HepG2 (cell line): Measurements from ENCODE around the gene ZBTB22. TPM values are rescaled to one million over a fixed set of nuclear protein-coding genes. Genes with fewer than 3 reads are reported as not detected.

Experiments
- ATF7-NPFF ChIP-seq: sonication (generic); formaldehyde crosslinking; IDR thresholded peaks from 2 replicates; pipeline ENCODE4 v1.8.1; 2023; ENCODE audit warnings: mild to moderate bottlenecking, low read depth, missing genetic modification reagents, moderate library complexity
- CC2D1A ChIP-seq: sonication (generic); formaldehyde crosslinking; IDR thresholded peaks from 2 replicates; pipeline ENCODE4 v1.8.1; 2023; ENCODE audit warnings: mild to moderate bottlenecking, missing genetic modification reagents
- FOXP1 ChIP-seq, 2 experiments: fragments of 450-650 bp in 1 of 2; IDR thresholded peaks; 2 replicates each; pipeline ENCODE4 v1.6.1; 2017 to 2018; ENCODE audit warnings: antibody characterized with exemption in 1 of 2
- GZF1 ChIP-seq: sonication (generic); formaldehyde crosslinking; IDR thresholded peaks from 2 replicates; pipeline ENCODE4 v1.5.1; 2020; ENCODE audit warnings: mild to moderate bottlenecking, missing genetic modification reagents
- ISL2 ChIP-seq: sonication (generic); formaldehyde crosslinking; IDR thresholded peaks from 2 replicates; pipeline ENCODE4 v1.5.0; 2020; ENCODE audit warnings: missing genetic modification reagents
- JUN ChIP-seq: sonication (generic); formaldehyde crosslinking; IDR thresholded peaks from 2 replicates; pipeline ENCODE4 v1.4.0; 2020; ENCODE audit warnings: mild to moderate bottlenecking, missing genetic modification reagents
- KDM5B ChIP-seq: sonication (generic); formaldehyde crosslinking; IDR thresholded peaks from 2 replicates; pipeline ENCODE4 v1.4.0; 2020; ENCODE audit warnings: missing genetic modification reagents, mild to moderate bottlenecking, borderline replicate concordance
- KLF9 ChIP-seq: IDR thresholded peaks from 2 replicates; pipeline ENCODE4 v1.6.1; 2016; ENCODE audit warnings: low read depth
- NRL ChIP-seq: sonication (generic); formaldehyde crosslinking; IDR thresholded peaks from 2 replicates; pipeline ENCODE4 v1.5.0; 2020; ENCODE audit warnings: missing genetic modification reagents, mild to moderate bottlenecking, moderate library complexity, borderline replicate concordance
- SP1 ChIP-seq, 2 experiments: fragments of 450-650 bp in 1 of 2; sonication (generic) in 1 of 2; formaldehyde crosslinking in 1 of 2; IDR thresholded peaks; 2 replicates each; pipeline versions ENCODE4 v1.4.0 to v1.6.1; 2016 to 2020; ENCODE audit warnings: missing genetic modification reagents in 1 of 2
- STAT5B ChIP-seq: sonication (generic); formaldehyde crosslinking; IDR thresholded peaks from 2 replicates; pipeline ENCODE4 v1.4.0; 2020; ENCODE audit warnings: missing genetic modification reagents
- TMF1 ChIP-seq: sonication (generic); formaldehyde crosslinking; IDR thresholded peaks from 2 replicates; pipeline ENCODE4 v1.8.1; 2022; ENCODE audit warnings: low read depth, missing genetic modification reagents
- ZKSCAN8 ChIP-seq: IDR thresholded peaks from 2 replicates; pipeline ENCODE4 v1.6.1; 2016; ENCODE audit warnings: borderline replicate concordance, missing genetic modification reagents, missing compliant biosample characterization
- ZNF589 ChIP-seq: sonication (generic); formaldehyde crosslinking; conservative IDR thresholded peaks from 2 replicates; pipeline ENCODE4 v1.8.0; 2022; ENCODE audit warnings: mild to moderate bottlenecking, moderate library complexity, missing genetic modification reagents
- ZNF629 ChIP-seq: sonication (generic); formaldehyde crosslinking; conservative IDR thresholded peaks from 2 replicates; pipeline ENCODE4 v1.5.0; 2020; ENCODE audit warnings: missing genetic modification reagents
- ZNF7 ChIP-seq: IDR thresholded peaks from 2 replicates; pipeline ENCODE4 v1.6.1; 2016; ENCODE audit warnings: missing biosample characterization, missing genetic modification reagents
- ZNF713 ChIP-seq: sonication (generic); formaldehyde crosslinking; IDR thresholded peaks from 2 replicates; pipeline ENCODE4 v1.4.0; 2020; ENCODE audit warnings: mild to moderate bottlenecking, missing genetic modification reagents
- ZNF879 ChIP-seq: sonication (generic); formaldehyde crosslinking; IDR thresholded peaks from 2 replicates; pipeline ENCODE4 v1.8.1; 2023; ENCODE audit warnings: missing genetic modification reagents
- polyA plus RNA-seq, 8 experiments: library from polyadenylated mRNA; depleted of rRNA in 3 of 8; stranded (reverse) in 7 of 8; unstranded in 1 of 8; fragments of >200 nt; fragmentation: Illumina TruSeq in 4 of 8; extraction: Trizol in 4 of 8; gene quantifications; 2 replicates each; pipeline versions ENCODE4 v1.2.1 to v1.2.3, GENCODE V29; 2011 to 2016; ENCODE audit warnings: low read depth in 4 of 8, missing spikeins in 1 of 8, mixed read lengths in 1 of 8; ENCODE audit not compliant: insufficient read depth in 1 of 8
- total RNA-seq, 5 experiments: library from RNA; depleted of rRNA; stranded (reverse); fragments of >200 nt; fragmentation: Illumina TruSeq; extraction: Trizol; gene quantifications; 2 replicates each; pipeline ENCODE4 v1.2.3, GENCODE V29; 2016; ENCODE audit warnings: low read depth in 1 of 5
- TF ChIP-seq, protein P1 (sequence below): sonication (generic); formaldehyde crosslinking; IDR thresholded peaks from 2 replicates; pipeline ENCODE4 v1.5.0; 2020; ENCODE audit warnings: mild to moderate bottlenecking, low read depth, missing genetic modification reagents, borderline replicate concordance
- TF ChIP-seq, protein P2 (sequence below): sonication (generic); formaldehyde crosslinking; IDR thresholded peaks from 2 replicates; pipeline ENCODE4 v1.4.0; 2020; ENCODE audit warnings: mild to moderate bottlenecking, low read depth, missing genetic modification reagents
- TF ChIP-seq, protein P3 (sequence below): sonication (generic); formaldehyde crosslinking; IDR thresholded peaks from 2 replicates; pipeline ENCODE4 v1.4.0; 2020; ENCODE audit warnings: mild to moderate bottlenecking, missing genetic modification reagents
- TF ChIP-seq, protein P4 (sequence below): sonication (generic); formaldehyde crosslinking; IDR thresholded peaks from 2 replicates; pipeline ENCODE4 v1.5.0; 2020; ENCODE audit warnings: missing genetic modification reagents

ZBTB22 gene
- total and polyA plus RNA-seq, 2 of the 13 experiments (the other 11 are each of a cell fraction or from before 2014, with no cell fraction given): 8.0 to 10.6 TPM

DNA sequence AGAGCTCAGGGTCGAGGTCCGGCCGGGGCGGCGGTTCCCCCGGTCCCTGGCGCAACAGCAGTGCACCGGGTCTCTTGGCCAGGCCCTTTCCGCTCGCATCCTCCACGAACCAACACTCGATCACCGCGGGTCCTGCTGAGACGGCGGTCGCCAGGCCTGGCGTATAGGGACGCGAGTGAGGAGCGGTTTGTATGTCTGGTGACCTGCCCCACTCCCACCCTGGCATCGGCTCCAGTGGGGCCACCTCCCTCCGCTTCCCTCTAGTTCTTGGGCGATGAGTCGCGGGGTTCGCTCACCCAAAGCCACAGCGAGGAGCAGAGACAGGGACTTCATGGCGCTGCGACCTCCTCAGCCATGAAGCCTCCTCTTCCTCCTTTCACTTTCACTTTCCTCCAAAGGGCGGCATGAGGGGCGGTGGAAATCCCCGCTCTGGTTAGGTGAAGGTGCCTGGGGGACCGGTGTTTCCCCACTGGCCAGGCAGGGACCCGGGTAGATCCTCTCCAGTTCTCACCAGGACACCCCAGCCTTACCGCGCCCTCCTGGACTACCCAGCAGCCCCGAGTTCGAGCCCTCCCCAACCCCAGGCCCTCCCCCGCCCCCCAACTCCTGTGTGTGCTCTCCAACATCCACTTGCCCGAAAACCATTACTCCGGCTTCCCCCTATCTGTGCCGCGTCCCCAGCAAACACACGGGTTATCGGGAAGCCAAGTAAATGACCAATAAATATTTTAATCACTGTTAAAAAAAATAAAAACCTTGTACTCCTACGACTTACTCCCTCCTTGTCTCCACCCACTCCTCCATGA is 3.6 kb downstream of the ZBTB22 start, which contains the start of gene TAPBP (continued):
- no peak for TF ChIP-seq KLF9 (CRISPR knock-in tag)
- peak; percentile 53; the same call in 1 of the 2 replicates for TF ChIP-seq ATF7-NPFF
- no peak for TF ChIP-seq FOXP1 (IDR thresholded peaks at IDR 0.05)
- TF ChIP-seq FOXP1 (CRISPR knock-in tag; IDR thresholded peaks at IDR 0.05): no peak
- TF ChIP-seq ZKSCAN8 (CRISPR knock-in tag): no peak
- no peak for TF ChIP-seq ISL2 (CRISPR knock-in tag)
- TF ChIP-seq, protein P1, sequence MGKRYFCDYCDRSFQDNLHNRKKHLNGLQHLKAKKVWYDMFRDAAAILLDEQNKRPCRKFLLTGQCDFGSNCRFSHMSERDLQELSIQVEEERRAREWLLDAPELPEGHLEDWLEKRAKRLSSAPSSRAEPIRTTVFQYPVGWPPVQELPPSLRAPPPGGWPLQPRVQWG (CRISPR knock-in tag): no peak
- TF ChIP-seq, protein P2, sequence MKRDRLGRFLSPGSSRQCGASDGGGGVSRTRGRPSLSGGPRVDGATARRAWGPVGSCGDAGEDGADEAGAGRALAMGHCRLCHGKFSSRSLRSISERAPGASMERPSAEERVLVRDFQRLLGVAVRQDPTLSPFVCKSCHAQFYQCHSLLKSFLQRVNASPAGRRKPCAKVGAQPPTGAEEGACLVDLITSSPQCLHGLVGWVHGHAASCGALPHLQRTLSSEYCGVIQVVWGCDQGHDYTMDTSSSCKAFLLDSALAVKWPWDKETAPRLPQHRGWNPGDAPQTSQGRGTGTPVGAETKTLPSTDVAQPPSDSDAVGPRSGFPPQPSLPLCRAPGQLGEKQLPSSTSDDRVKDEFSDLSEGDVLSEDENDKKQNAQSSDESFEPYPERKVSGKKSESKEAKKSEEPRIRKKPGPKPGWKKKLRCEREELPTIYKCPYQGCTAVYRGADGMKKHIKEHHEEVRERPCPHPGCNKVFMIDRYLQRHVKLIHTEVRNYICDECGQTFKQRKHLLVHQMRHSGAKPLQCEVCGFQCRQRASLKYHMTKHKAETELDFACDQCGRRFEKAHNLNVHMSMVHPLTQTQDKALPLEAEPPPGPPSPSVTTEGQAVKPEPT (CRISPR knock-in tag): no peak; the same call in 1 of the 2 replicates
- no peak for TF ChIP-seq TMF1 (CRISPR knock-in tag)
- TF ChIP-seq ZNF879 (CRISPR knock-in tag): 0 out of 2 replicates have a peak, but pooled peaks have one; percentile 47
- no peak for TF ChIP-seq ZNF629
- TF ChIP-seq ZNF7 (CRISPR knock-in tag): no peak
- TF ChIP-seq, protein P3, sequence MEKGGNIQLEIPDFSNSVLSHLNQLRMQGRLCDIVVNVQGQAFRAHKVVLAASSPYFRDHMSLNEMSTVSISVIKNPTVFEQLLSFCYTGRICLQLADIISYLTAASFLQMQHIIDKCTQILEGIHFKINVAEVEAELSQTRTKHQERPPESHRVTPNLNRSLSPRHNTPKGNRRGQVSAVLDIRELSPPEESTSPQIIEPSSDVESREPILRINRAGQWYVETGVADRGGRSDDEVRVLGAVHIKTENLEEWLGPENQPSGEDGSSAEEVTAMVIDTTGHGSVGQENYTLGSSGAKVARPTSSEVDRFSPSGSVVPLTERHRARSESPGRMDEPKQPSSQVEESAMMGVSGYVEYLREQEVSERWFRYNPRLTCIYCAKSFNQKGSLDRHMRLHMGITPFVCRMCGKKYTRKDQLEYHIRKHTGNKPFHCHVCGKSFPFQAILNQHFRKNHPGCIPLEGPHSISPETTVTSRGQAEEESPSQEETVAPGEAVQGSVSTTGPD (CRISPR knock-in tag): no peak
- TF ChIP-seq, protein P4, sequence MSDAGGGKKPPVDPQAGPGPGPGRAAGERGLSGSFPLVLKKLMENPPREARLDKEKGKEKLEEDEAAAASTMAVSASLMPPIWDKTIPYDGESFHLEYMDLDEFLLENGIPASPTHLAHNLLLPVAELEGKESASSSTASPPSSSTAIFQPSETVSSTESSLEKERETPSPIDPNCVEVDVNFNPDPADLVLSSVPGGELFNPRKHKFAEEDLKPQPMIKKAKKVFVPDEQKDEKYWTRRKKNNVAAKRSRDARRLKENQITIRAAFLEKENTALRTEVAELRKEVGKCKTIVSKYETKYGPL: no peak; the same call in 1 of the 2 replicates
- no peak for TF ChIP-seq SP1 (IDR thresholded peaks at IDR 0.05)
- TF ChIP-seq SP1 (CRISPR knock-in tag; IDR thresholded peaks at IDR 0.05): peak; percentile 41; the same call in 1 of the 2 replicates
- 0 out of 2 replicates have a peak, but pooled peaks have one; percentile 71 for TF ChIP-seq CC2D1A (CRISPR knock-in tag)
- peak; percentile 28; the same call in 1 of the 2 replicates for TF ChIP-seq KDM5B (CRISPR knock-in tag)
- TF ChIP-seq GZF1: no peak
- TF ChIP-seq ZNF589: no peak
- no peak for TF ChIP-seq STAT5B (CRISPR knock-in tag)
- TF ChIP-seq ZNF713 (CRISPR knock-in tag): no peak
- peak; percentile 81 for TF ChIP-seq NRL (CRISPR knock-in tag)
- no peak for TF ChIP-seq JUN (CRISPR knock-in tag)
